ENCODE measurements around the gene OSBPL2. TPM values are rescaled to one million over a fixed set of nuclear protein-coding genes. Genes with fewer than 3 reads are reported as not detected.

Gene OSBPL2
- total and polyA plus RNA-seq, 4 donors = 9.9 to 19.7 (median 12.3) TPM

DNA sequence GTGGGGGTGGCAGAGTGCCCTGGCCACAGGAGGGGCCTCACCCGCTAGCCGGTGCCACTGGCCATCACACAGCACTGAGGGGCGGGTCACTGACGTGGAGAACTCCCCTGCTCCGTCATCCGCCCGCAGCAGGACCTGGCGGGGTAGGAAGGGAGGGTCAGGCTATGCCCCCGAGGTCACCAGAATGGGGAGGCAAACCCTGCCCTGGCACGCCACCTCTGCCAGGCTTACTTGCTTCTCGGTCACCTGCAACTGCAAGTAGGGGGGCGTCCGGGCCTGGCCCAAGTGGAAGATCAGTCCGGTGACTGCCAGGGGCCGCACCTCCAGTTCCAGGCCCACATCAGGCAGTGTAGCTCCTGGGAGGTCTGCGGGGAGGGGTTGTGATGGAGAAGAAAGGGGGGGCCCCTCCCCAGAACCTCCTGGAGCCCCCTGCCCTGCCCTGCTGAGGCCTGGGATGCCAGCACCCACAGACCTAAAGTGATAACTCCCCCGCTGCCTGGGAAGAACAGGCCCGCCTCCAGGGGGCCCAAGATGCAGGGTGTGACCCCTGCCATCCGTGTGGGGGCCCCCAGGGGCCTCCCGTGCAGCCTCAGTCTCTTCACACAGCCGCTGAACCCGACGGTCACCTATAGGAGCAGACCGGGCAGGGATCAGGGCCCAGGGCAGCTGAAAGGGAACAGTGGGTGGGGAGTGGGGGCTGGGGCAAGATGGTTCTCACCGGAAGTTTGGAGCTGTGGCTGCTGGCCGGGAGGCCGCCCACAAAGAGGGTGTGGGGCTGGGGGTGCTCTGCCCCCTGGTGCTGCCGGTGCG lies 71.8 kb downstream of the OSBPL2 start (continued):
- TF ChIP-seq ATF3 (IDR thresholded peaks at IDR 0.05) (no peak), RAD21 (IDR thresholded peaks at IDR 0.05) (no peak)

DNA sequence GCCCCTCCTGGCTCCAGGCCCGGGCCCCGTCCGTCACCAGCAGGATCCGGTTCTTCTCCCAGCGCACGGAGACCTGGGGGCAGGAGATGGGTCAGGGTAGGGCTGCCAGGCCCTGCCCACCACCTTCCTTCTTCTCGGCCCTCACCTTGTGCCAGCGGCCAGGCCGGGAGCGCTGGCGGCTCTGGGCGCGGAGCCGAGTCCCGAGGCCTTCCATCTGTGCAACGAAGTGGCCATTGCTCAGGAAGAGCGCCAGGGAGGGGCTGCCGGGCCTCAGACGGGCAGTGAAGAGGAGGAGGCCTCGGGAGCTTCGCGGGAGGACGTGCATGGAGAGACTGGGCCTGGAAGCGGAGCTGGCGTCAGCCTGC lies 72.4 kb downstream of the OSBPL2 start:
- TF ChIP-seq YY1 (IDR thresholded peaks at IDR 0.05) (no peak), TAF1 (conservative IDR thresholded peaks at IDR 0.05) (no peak), JUND (IDR thresholded peaks at IDR 0.05) (no peak), CTCF (IDR thresholded peaks at IDR 0.05; ENCODE audit: low read depth, low read length, missing input control) (no peak), HNF4G (IDR thresholded peaks at IDR 0.05) (no peak), GABPA (IDR thresholded peaks at IDR 0.05 in 1 of 2, conservative IDR thresholded peaks at IDR 0.05 in 1 of 2) (no peak), RXRA (IDR thresholded peaks at IDR 0.05) (no peak), ATF3 (IDR thresholded peaks at IDR 0.05) (no peak), FOXA1 (IDR thresholded peaks at IDR 0.05) (no peak), EGR1 (IDR thresholded peaks at IDR 0.05; ENCODE audit: low read depth in 2 of 2) (no peak), FOXA2 (IDR thresholded peaks at IDR 0.05) (no peak)
- Histone ChIP-seq H3K9me3 (ENCODE audit: control insufficient read depth in 4 of 4, low read length in 3 of 4) (no peaks in the 10 kb centered on the region), H3K27ac (ENCODE audit: low read depth in 1 of 2, low read length in 2 of 2) (no peak overlapping the region), H3K4me1 (ENCODE audit: control insufficient read depth in 4 of 4, insufficient read depth in 4 of 4, low read length in 3 of 4) (peaks cover 4 to 15% (median 8%) of the 10 kb centered on the region in 4 donors), H3K36me3 (ENCODE audit: control insufficient read depth in 4 of 4, insufficient read depth in 3 of 4, low read depth in 1 of 4, low read length in 3 of 4) (peaks cover 17 to 72% (median 35%) of the 10 kb centered on the region in 4 donors), H3K27me3 (ENCODE audit: control insufficient read depth in 4 of 4, insufficient read depth in 4 of 4, low read length in 3 of 4) (no peaks in the 10 kb centered on the region), H3K4me3 (ENCODE audit: low read depth in 1 of 3, low read length in 3 of 3) (no peak overlapping the region), H3K9ac (ENCODE audit: low read depth in 1 of 2, low read length in 2 of 2) (no peak overlapping the region)
- no peak for DNase-seq (ENCODE audit: low spot score)
- WGBS = 78% methylated on average over 25 of the region's 25 CpGs

DNA sequence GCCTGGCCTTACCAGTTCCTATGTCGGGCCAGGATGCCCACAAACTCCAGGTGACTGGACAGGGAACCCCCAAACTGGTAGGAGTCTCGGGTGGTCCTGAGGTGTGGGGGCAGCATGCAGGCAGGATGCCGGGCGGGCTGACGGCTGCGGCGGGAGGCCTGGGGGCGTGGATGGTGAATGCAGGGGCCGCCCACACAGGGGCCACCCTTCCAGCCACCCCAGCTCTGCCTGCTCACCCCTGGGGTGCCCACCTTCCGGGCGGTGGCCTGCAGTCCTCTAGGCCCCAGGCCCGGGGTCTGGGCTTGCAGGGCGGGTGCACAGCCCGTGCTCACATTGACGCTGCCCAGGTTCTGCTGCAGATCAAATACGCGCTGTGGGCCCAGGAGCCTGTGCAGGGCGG lies 72.8 kb downstream of the OSBPL2 start:
- no peak for DNase-seq (ENCODE audit: low spot score)
- WGBS = 98% methylated on average over 18 of the region's 18 CpGs
- Histone ChIP-seq H3K4me1 (ENCODE audit: control insufficient read depth in 4 of 4, insufficient read depth in 4 of 4, low read length in 3 of 4) (peaks cover 0 to 11% (median 4%) of the 10 kb centered on the region in 4 donors), H3K9me3 (ENCODE audit: control insufficient read depth in 4 of 4, low read length in 3 of 4) (no peaks in the 10 kb centered on the region), H3K4me3 (ENCODE audit: low read depth in 1 of 3, low read length in 3 of 3) (no peak overlapping the region), H3K27me3 (ENCODE audit: control insufficient read depth in 4 of 4, insufficient read depth in 4 of 4, low read length in 3 of 4) (no peaks in the 10 kb centered on the region), H3K27ac (ENCODE audit: low read depth in 1 of 2, low read length in 2 of 2) (no peak overlapping the region), H3K9ac (ENCODE audit: low read depth in 1 of 2, low read length in 2 of 2) (no peak overlapping the region), H3K36me3 (ENCODE audit: control insufficient read depth in 4 of 4, insufficient read depth in 3 of 4, low read depth in 1 of 4, low read length in 3 of 4) (peaks cover 15 to 73% (median 33%) of the 10 kb centered on the region in 4 donors)
- TF ChIP-seq HNF4G (IDR thresholded peaks at IDR 0.05) (no peak), RAD21 (IDR thresholded peaks at IDR 0.05) (no peak)

All from liver (tissue), 9 donors.